NCI-H1436 treated with DMSO at 0.1 percent for 48 hours (cell line): ENCODE data around the gene ATXN7.

Experiments
- DNase-seq: peaks from one replicate; lab custom pipeline; 2025; lab: John Stamatoyannopoulos, UW

ATXN7 gene

GRCh38 chr3:63966871-63967270 lies 103.2 kb downstream of the ATXN7 start:
- no peak for DNase-seq

- no peak for DNase-seq
Observed at GRCh38 chr3:63967675-63968611, 104.3 kb downstream of the ATXN7 start.

GRCh38 chr3:63968612-63969350 lies 105.1 kb downstream of the ATXN7 start:
- DNase-seq = no peak

DNA sequence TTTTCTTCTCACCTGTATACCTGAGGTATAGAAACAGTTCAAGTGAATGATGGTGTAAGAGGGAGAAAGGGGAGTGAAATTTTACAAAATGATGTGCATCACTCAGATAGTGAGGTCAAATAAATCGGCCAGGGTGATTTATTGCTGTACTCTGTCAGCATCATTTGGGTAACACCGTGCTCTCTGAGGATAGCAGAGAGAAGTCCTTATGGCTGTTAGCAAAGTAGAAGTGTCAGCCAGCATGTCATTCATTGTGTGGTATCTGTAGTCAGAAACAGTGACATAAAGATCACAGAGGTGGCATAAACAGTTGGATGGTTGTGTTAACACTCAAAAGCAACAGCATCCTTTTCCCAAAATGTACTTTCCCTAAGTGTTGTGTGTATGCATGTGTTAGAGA lies 106.2 kb downstream of the ATXN7 start:
- no peak for DNase-seq

- DNase-seq = no peak
Observed at GRCh38 chr3:63970631-63971475, 107.2 kb downstream of the ATXN7 start.

DNA sequence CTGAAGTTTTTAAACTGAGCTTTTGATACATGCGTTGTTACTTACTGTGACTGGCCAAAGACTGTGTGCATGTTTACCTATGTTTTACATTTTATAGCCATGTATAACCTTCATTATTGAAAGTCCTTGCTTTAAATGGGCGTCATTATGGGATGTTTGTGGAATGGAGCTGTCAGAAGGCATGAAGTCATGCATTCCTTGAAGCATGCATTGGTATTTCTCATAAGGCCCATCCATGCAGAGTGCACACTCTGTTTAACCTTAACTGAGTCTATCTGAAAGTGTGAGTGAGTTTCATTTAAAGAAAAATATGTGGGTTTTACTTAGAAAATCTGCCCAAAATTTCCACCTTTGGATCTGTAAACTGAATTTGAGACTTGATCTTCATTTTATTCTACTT lies 108.5 kb downstream of the ATXN7 start:
- DNase-seq = no peak

DNA sequence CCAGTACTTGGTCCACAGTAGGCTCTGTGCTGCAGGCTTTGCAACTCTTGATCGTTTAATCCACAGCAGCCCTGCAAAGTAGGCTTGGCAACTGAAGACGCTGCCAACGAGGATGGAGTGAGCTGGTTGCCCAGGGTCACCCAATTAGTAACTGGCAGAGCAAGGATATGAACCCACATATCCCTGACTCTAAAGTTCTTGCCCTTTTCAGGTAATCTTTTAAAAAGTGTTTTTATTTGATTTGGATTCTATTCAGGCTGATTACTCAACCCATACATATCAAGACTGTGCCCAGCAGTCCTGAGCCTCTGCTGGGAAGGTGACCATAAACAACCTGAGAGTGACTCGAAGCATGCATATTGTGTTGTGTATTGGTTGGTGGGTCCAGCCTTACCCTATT lies 109.3 kb downstream of the ATXN7 start:
- DNase-seq = no peak

DNA sequence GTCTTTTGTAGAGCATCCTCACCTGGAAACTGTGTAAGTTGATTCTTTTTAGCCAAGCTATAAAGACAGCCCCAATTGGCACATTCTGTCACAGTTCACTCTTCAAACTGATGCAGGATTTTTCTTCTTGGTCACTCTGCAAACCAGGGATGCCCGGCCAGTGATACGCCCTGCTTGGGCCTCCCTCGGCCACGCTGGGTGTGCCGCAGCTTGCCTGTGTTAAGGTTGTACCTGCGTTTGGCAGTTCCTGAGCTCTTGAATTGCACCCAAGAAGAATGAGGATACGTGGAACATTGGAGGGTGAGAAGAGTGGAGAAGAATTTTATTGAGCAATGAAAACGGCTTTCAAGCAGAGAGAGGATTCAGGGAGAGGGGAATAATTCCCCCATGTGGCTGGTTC lies 109.7 kb downstream of the ATXN7 start:
- no peak for DNase-seq

DNA sequence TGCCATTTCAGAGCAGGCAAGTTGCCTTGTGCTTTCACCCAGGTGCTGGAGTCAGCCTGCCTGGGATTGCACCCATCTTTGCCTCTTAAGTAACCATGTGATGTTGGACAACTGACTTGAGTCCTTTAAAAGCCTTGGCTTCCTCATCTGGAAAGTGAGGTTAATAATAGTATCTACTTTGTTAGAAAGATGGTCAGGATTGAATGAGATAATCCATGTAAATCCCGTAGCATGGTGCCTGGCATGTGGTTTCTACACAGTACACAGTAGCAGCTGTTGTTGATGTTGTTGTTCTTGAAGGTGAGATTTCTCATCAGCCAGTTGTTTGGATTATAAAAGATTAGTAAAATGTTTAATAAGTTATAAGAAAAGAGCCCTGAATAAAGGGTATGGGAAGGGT lies 110.8 kb downstream of the ATXN7 start:
- DNase-seq = no peak

DNA sequence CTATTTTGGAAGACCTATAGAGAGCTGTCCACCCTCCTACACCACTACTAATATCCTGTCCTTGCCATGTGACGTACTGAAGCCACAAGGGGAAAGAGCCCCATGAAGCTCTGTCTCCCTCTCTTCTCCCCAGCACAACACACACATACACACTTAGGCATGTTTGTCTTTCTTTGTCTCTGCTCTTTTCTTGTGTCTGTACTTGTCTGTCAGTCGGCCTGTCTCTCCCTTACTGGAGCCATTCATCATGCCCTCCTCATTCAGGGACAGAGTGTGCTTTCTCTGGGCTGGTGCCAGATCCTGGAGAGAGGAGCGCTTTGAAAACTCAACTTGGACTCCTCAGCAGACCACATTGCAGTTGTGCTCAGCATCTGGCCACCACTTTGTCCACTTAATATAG lies 112.1 kb downstream of the ATXN7 start:
- DNase-seq = no peak

- no peak for DNase-seq
Observed at GRCh38 chr3:63976161-63976871, 112.6 kb downstream of the ATXN7 start.

GRCh38 chr3:63976872-63977200 lies 113.2 kb downstream of the ATXN7 start:
- no peak for DNase-seq

GRCh38 chr3:63977893-63978292 lies 114.2 kb downstream of the ATXN7 start:
- DNase-seq = no peak

DNA sequence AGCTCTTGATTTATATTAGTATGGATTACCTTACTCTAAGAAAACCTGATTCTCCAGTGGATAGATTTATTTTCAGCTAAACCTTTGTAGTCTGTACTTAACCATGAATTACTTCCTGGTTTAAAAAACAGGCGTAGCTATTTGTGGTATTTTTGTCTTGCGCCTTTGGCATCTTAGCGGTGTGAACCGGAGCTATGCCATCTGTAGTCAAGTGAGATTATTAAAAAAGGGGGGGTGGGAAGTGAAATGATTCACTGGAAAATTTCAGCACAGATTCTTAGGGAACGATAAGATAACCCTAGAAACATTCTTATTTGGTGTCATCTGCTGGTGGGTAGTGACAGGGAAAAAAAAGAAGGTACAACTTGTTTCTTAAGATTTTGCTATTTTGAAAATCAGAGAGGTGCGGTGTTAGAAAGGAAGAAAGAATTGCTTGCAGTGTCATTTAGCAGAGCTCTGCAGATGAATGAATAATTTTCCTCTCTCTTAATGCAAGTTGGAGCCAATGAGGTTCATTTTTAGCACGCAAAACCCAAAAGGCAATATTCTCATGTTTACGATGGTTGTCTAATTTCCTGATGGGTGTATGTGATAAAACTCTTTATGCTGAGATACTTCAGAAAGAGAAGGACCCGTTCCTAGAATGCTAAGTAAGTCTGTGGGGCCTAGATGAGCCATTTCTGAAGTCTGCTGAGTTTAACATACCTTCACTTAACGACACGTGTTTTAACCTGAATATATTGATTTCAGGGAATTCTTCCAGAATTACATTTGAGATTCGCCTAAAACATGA lies 115.6 kb downstream of the ATXN7 start:
- no peak for DNase-seq

- DNase-seq = no peak
Observed at GRCh38 chr3:63980019-63980418, 116.4 kb downstream of the ATXN7 start.

DNA sequence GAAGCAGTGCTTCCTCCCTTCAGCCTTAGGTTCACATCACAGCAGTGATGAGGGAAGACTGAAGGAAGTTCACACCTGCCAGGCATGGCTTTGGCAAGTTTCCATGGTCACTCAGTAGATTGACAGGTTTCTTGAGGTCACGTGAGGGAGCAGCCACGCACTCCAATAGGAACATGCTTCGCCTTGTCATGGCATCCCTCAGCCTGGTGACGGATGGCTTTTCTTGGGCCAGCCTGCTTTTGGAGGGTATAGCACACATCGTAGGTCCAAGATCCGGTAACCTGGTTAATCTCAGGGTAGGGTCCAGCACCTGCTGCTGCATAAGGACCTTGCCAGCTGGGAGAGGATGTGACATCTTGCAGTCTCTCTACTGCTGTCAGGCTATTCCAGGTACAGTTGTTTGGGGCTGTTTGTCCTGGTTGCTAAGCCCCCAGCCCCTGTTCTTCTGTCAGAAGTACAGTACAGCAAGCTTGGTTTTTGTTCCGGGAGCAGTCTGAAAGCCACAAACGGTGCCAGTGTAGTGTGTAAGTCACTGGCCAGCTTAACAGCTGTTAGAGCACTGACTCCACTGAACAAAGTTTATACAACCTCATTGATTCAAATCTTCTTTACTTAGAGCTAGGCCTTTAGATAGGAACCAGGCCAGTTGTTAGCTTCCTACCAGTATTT lies 117.3 kb downstream of the ATXN7 start:
- DNase-seq = no peak

GRCh38 chr3:63981980-63982379 lies 118.3 kb downstream of the ATXN7 start:
- no peak for DNase-seq

DNA sequence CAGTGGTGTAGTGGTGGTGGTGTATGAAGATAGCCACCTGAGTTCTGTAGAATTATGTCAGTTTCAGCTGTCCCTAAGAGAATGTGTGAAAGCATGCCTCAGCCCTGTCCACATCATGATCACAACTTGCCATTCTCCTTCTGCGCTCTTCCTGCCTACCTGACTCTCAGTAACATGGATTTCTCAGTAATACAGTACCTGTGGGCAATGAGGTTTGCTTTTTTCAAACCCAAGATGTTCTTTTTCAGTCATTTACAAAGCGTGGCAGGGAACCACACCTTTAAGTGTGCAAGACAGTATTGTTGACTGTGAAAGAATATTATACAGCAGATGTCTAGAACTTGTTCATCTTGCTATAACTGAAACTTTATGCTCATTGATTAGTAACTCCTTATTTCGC lies 120.7 kb downstream of the ATXN7 start:
- DNase-seq = no peak

- DNase-seq = no peak
Observed at GRCh38 chr3:63986146-63986545, 122.5 kb downstream of the ATXN7 start.

DNA sequence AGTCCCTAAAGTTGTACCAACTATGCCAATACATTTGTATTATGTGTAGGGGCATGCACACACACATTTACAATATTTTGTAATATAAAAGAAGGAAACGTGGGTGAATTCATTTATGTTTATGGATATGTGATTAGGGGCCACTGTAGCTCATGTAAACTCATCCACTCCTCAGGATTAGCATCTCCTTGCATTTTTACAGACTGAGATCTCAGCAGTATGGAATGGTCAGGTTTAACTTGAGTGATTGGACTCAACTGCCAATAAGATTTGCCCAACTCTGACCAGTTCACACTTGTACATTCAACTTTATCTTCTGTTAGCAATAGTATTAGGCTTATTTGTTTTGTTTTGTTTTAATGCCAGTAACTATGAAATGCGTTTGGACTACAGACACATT lies 123.2 kb downstream of the ATXN7 start:
- DNase-seq = no peak

GRCh38 chr3:63988943-63989342 lies 125.3 kb downstream of the ATXN7 start:
- DNase-seq = no peak
